ENCODE data around the gene KCTD14. TPM values are rescaled to one million over a fixed set of nuclear protein-coding genes. Genes with fewer than 3 reads are reported as not detected.
"Not testable (repeated sequence)": the region's sequence is repeated elsewhere in the genome, so short reads cannot be mapped to it uniquely, and the experiment has no call there.

KCTD14 gene
- total RNA-seq, 1 experiment from 2014 or later = 12.8 TPM

DNA sequence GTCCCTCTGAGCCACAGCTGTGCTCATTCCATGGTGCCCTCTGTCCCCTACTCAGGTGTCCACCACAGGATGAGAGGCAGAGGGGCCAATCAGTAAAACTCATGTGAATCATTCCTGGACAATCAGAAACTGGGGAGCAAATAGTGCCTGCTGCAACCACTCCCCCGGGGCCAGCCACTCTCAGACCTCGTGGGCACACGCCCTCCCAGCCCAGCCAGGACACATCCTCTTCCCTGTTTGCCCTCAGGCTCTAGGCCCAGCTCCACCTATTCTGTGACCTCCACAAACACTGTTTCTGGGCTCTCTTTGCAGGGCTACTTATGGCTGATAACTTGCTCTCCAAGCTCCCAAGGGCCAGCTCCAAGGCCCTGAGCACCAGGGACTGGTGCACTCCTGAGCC, 14.0 kb upstream of the KCTD14 start:
- Histone ChIP-seq H3K4me3 (no peak overlapping the region), H3K9me3 (no peaks in the 10 kb centered on the region), H3K36me3 (no peaks in the 10 kb centered on the region), H3K27me3 (no peaks in the 10 kb centered on the region)
- DNase-seq = no peak

DNA sequence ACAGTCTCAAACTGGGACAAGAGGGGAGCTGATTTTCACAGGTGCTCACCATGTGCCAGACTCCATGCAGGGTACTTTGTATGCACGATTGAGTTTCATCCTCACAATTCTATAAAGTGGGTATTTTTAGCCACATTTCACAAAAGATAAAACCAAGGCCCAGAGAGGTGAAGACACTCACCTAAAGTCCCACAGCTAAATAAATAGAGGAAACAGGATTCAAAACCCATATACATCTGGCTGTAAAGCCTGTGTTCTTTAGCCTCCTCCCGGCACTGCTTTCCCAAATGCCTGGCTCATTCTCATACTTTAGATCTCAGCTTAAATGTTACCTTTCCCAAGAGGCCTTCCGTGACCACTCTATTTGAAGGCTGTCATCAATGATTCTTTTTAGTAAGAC, 13.2 kb upstream of the KCTD14 start:
- Histone ChIP-seq H3K27me3 (no peaks in the 10 kb centered on the region), H3K36me3 (no peaks in the 10 kb centered on the region), H3K9me3 (no peaks in the 10 kb centered on the region)

DNA sequence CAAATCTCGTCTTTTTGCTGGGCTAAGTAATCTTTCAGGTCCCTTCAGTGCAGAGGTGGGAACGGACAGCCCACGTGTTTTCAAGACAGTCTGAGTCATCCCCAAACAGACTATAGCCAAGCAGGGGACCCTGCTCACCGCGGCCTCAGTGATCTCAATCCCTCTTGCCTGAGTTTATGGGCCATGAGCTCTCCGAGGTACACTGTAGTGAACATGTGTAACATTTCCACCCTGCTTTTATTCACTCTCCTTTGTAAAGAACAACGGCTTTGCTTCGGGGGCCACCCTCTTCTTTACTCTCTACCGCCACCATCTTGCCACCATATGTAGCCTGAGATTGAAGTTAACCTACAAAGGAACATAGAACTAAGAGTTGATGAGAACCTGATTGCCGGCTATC, 11.5 kb upstream of the KCTD14 start:
- DNase-seq = no peak
- Histone ChIP-seq H3K27me3 (no peaks in the 10 kb centered on the region), H3K4me3 (no peak overlapping the region), H3K36me3 (no peaks in the 10 kb centered on the region), H3K9me3 (no peaks in the 10 kb centered on the region)

More for the DNA sequence above, 13.2 kb upstream of the KCTD14 start:
- no peak for DNase-seq
- no peak overlapping the region for H3K4me3 ChIP-seq

DNA sequence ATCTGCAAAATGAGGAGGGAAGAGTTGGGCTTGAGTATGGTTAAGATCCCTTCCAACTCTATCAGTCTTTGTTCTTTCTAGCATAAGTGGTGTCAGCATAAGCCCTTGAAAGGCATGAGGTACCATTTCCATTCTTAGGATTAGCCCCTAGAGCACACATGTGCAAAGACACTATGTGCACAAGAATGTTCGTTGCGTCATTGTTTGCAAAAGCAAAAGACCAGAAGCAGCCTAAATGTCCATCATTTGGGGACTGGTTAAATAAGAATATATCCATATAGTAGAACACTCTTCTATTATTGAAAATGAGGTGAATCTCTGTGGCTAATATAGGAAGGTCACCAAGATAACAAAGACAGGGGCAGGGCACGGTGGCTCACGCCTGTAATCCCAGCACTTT, 10.0 kb upstream of the KCTD14 start:
- Histone ChIP-seq H3K36me3 (no peaks in the 10 kb centered on the region), H3K4me3 (no peak overlapping the region), H3K27me3 (no peaks in the 10 kb centered on the region), H3K9me3 (no peaks in the 10 kb centered on the region)
- DNase-seq = no peak

DNA sequence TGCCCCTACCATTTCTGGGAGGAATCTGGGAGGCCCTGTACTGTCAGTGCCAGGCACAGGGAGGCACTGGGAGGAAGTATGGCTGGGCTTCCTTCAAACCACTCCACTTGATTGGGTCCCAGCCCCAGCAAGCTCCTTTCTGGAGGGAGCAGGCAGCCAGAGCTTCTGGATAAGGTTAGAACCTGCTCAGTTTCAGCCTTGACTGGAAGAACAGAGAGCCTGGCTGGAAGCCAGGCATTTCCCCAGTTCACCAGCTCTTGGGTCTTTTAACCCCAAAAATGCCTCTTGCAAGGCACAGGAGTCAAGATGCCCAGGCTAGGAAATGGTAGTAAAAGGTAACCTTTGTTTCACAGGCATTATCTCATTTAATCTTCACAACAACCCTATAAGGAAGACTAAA, 9.0 kb upstream of the KCTD14 start:
- Histone ChIP-seq H3K36me3 (no peaks in the 10 kb centered on the region), H3K4me3 (no peak overlapping the region), H3K9me3 (no peaks in the 10 kb centered on the region), H3K27me3 (no peaks in the 10 kb centered on the region)
- DNase-seq = no peak

DNA sequence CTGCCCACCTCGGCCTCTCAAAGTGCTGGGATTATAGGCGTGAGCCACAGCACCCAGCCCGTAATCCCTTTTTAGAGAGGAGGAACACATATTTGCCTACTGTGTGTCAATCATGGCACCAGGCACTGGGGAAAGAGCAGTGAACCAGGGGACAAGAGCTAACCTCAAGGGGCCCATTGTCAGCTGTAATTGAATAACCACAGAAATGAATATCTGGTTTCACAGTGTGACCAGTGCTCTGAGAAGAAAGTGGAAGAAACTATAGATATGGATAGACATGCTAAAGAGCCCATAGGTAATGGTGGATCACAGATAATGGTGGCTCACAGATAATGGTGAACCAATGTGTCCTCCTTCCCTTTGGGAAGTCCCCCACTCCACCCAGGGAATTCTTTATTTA, 8.6 kb upstream of the KCTD14 start:
- H3K27me3 ChIP-seq = no peaks in the 10 kb centered on the region
- DNase-seq = no peak
- no peak overlapping the region for H3K4me3 ChIP-seq

DNA sequence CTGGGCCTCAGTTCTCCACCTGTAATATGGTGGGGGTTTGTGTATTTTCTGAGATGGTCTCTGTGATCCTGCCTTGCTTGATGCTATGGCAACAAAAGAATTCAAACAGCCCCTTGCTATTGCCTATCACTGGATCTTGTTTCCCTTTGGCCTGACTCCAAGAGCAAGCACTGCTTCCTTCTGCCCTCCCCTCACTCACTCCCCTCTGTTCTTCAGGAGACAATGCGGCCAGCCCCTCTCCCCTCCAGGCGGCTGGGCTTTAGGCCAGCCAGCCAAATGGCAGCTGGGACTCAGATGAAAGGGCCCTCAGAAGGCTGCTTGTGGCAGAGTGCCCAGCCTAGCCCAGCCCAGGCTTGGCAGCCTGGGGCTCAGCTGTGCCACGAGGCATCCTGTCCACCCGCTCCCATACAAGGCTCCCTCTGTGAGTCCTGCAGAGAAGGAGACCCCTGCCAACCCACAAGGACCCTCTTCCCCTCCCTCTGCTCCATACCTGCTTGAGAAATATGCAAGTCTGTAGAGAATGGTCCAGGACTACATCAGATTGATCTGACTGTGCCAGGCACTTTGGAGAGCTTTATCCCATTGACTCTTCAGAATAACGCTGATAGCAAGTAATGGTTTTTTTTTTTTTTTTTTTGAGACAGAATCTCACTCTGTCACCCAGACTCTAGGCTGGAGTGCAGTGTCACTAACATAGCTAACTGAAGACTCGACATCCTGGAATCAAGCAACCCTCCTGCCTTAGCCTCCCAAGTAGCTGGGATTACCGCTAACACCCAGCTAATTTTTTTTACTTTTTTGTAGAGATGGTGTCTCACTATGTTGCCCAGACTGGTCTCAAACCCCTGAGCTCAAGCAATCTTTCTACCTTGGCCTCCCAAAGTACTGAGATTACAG, 7.6 kb upstream of the KCTD14 start:
- no peak overlapping the region for H3K4me3 ChIP-seq
- H3K27me3 ChIP-seq = no peaks in the 10 kb centered on the region
- DNase-seq = peak; percentile 87
- no peaks in the 10 kb centered on the region for H3K36me3 ChIP-seq
- H3K9me3 ChIP-seq = no peaks in the 10 kb centered on the region

More for the DNA sequence above, 8.6 kb upstream of the KCTD14 start:
- Histone ChIP-seq H3K36me3 (no peaks in the 10 kb centered on the region), H3K9me3 (no peaks in the 10 kb centered on the region)

DNA sequence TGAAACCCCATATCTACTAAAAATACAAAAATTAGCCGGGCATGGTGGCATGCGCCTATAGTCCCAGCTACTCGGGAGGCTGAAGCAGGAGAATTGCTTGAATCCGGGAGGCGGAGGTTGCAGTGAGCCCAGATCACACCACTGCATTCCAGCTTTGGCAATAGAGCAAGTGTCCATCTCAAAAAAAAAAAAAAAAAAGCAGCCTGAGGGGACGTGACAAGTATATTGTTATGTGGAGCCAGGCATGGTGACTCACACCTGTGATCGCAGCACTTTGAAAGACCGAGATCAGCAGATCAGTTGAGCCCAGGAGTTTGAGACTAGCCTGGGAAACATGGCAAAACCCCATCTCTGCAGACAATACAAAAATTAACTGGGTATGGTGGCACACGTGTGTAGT, 5.3 kb upstream of the KCTD14 start:
- not testable (repeated sequence) for H3K36me3 ChIP-seq, H3K9me3 ChIP-seq, H3K4me3 ChIP-seq, H3K27me3 ChIP-seq, DNase-seq

DNA sequence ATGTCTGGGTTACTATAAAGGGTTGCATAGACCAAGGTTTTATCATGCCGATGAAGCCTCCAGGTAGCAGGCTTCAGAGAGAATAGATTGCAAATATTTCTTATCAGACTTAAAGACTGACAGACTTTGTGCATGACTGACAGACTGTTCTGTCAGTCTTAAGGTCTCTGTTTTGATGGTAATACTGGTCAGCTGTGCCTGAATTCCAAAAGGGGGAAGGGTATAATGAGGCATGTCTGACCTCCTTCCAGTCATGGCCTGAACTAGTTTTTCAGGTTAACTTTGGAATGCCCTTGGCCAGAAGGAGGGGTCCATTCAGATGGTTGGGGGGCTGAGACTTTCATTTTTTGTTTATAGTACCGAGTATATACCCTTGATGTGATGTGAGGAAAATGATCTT, 4.7 kb upstream of the KCTD14 start:
- Histone ChIP-seq H3K4me3 (no peak overlapping the region), H3K27me3 (no peaks in the 10 kb centered on the region), H3K36me3 (no peaks in the 10 kb centered on the region), H3K9me3 (no peaks in the 10 kb centered on the region)
- no peak for DNase-seq

DNA sequence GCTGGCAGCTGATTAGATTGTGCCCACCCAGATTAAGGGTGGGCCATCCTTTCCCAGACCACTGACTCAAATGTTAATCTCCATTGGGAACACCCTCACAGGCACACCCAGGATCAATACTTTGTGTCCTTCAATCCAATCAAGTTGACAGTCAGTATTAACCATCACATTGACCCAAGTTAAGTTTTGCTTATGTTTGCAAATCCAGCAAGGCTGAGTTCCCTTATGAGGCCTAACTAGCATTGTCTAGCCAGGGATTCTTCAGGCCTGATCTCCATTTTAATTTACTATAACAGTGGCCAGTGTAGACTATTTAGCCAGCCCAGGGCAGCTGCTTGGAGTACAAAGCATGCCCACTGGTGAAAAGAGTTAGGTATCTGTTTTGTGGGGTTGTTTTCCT, 2.3 kb upstream of the KCTD14 start:
- H3K4me3 ChIP-seq = no peak overlapping the region
- H3K36me3 ChIP-seq = no peaks in the 10 kb centered on the region
- DNase-seq = no peak
- no peaks in the 10 kb centered on the region for H3K27me3 ChIP-seq
- H3K9me3 ChIP-seq = no peaks in the 10 kb centered on the region

DNA sequence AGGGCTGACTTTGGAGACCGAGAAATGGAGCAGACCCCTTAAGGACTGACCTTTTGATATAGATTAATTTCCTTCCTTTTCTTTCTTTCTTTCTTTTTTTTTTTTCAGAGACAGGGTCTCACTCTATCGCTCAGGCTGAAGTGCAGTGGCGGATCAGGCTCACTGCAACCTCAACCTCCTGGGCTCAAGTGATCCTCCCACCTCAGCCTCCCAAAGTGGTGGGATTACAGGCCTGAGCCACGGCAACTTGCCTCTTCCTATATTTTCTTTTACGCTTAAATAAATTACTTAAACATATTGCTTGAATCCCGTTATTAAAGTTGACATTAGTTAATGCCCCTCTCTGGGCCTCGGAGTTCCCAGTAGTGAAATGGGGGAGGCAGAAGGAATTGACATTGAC, 350 bp upstream of the KCTD14 start:
- no peaks in the 10 kb centered on the region for H3K27me3 ChIP-seq
- peak overlapping the region; percentile 61 for H3K4me3 ChIP-seq
- H3K9me3 ChIP-seq = no peaks in the 10 kb centered on the region
- no peaks in the 10 kb centered on the region for H3K36me3 ChIP-seq
- no peak for DNase-seq

DNA sequence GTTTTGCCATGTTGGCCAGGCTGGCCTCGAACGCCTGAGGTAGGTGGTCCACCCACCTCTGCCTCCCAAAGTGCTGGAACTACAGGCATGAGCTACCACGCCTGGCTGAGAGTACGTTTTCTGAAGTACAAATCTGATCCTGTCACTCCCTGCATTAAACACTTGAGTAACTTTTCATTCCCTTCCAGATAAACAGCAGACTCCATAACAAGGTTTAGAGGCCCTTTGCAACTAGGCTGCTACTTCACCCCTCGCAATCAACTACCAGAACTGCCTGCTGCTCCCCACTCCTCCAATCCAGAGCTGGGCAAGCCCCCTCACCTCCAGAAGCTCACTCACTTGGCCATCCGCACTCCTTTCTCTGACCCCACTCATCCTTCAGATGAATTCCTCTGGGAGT, 1.5 kb downstream of the KCTD14 start:
- Histone ChIP-seq H3K9me3 (no peaks in the 10 kb centered on the region), H3K27me3 (no peaks in the 10 kb centered on the region), H3K36me3 (no peaks in the 10 kb centered on the region), H3K4me3 (no peak overlapping the region)
- DNase-seq = no peak

DNA sequence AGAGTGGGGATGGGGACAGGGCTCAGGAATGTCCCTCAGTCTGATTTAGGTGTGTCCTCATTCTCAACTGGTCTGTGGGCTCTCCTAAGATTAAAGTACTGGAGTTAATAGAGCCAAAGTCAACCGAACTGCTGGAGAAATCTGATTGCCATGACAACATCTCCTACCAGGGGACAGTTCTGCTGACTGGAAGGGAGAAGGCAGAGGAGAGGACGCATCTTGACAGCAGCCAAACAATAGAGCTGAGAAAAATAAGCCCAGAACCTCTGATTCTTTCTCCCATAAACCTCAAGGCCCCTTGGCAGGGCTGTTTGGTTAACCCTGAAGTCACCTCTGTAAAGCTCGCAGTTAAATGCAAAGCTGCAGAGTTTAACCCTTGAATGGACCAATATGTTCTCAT, 2.8 kb downstream of the KCTD14 start:
- no peaks in the 10 kb centered on the region for H3K27me3 ChIP-seq
- no peaks in the 10 kb centered on the region for H3K9me3 ChIP-seq
- no peaks in the 10 kb centered on the region for H3K36me3 ChIP-seq
- DNase-seq = no peak
- H3K4me3 ChIP-seq = no peak overlapping the region

DNA sequence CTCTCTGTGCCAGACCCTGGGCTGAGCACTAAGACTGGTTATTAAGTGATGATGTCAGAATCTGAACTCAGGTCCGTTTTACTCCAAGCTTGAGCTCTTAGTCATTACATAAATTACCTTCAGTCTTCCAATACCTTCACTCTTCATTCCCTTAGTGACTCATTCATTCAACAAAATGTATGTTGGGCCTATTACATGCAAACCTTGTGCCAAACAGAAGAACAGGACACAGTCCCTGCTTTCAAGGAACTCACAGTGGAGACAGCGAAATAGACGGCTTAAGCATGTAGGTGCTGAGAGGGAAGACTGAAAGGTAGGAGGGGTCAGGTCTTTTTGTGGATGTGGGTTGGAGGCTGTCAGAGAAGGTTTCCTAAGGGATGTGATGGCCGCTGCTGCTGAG, 3.3 kb downstream of the KCTD14 start:
- Histone ChIP-seq H3K27me3 (no peaks in the 10 kb centered on the region), H3K36me3 (no peaks in the 10 kb centered on the region), H3K9me3 (no peaks in the 10 kb centered on the region), H3K4me3 (no peak overlapping the region)
- DNase-seq = no peak

DNA sequence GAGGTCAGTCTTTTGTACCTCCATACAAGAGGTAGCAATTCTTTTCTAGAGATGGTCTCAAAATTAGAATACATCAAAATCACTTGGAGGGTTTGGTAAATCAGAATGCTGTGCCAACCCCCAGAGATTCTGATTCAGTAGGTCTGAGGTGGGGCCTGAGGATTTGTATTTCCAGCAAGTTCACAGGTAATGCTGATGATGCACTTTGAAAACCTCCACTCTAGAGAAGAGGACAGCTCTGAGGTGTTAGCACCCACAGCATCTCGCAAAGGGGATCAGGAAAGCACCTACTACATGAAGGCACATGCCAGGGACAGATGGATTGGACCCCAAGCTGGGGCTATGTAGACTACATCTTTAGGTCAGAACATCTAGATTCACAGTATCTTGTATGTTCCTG, 7.2 kb downstream of the KCTD14 start:
- no peak for DNase-seq
- Histone ChIP-seq H3K27me3 (no peaks in the 10 kb centered on the region), H3K9me3 (no peaks in the 10 kb centered on the region), H3K4me3 (no peak overlapping the region), H3K36me3 (no peaks in the 10 kb centered on the region)

DNA sequence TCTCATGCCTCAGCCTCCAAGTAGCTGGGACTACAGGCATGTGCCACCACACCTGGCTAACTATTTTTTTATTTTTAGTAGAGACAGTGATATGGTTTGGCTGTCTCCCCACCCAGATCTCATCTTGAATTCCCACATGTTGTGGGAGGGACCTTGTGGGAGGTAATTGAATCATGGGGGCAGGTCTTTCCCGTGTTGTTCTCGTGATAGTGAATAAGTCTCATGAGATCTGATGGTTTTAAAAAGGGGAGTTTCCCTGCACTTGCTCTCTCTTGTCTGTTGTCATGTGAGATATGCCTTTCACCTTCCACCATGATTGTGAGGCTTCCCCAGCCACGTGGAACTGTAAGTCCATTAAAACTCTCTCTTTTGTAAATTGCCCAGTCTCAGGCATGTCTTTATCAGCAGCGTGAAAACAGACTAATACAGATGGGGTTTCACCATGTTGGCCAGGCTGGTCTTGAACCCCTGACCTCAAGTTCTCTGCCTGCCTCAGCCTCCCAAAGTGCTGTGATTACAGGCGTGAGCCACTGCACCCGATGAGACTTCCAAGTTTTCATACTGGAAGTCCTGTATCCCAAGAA, 8.0 kb downstream of the KCTD14 start:
- H3K9me3 ChIP-seq, H3K27me3 ChIP-seq, H3K36me3 ChIP-seq, DNase-seq, H3K4me3 ChIP-seq: not testable (repeated sequence)

DNA sequence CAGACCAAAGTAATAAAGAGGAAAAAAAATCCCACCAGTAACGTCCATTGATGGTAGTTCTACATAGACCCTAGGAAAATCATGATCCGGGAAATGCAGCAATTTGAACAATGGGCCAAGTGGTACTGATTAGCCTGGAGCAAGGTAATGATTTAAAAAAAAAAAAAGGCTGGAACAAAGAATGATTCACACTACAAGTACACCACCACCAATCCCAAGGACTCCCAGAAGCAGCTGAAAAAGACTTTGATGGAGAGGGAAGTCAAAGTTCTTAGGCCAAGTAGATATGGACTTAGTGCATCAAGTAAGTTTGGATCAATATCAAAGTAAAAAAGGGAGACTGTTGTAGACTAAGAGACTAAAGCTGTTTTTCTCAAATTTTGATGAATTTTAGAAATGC, 11.8 kb downstream of the KCTD14 start:
- Histone ChIP-seq H3K36me3 (no peaks in the 10 kb centered on the region), H3K9me3 (no peaks in the 10 kb centered on the region), H3K27me3 (no peaks in the 10 kb centered on the region), H3K4me3 (no peak overlapping the region)
- DNase-seq = no peak

DNA sequence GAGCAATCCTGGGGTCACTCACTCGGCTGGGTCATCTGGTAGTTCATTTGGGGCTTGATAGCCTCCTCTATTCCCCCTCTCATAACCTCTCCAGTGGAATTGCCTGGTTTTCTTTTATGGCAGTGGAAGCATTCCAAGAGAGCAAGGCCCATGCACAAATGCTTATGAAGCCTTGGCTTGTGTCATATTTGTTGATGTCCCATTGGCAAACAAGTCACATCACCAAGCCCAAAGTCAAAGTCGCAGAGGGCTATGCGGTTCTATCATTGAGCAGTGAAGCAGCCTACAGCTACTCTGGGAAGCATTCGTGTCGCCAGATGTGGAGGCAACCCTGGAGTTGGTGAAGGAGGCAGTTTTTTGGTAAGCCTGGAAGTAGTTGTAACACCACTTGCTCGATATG, 12.3 kb downstream of the KCTD14 start:
- DNase-seq = no peak
- Histone ChIP-seq H3K27me3 (no peaks in the 10 kb centered on the region), H3K36me3 (no peaks in the 10 kb centered on the region), H3K9me3 (no peaks in the 10 kb centered on the region), H3K4me3 (no peak overlapping the region)
